Stimulated activated CD4-positive, alpha-beta T cell treated with anti-CD3 and anti-CD28 coated beads, Interleukin-2, amount 100 ng/mL, for 4 hours (primary cell): Measurements from ENCODE around the gene IARS2.
"Not testable (repeated sequence)": the region's sequence is repeated elsewhere in the genome, so short reads cannot be mapped to it uniquely, and the experiment has no call there.

Experiments used
- DNase-seq: peaks from one replicate; pipeline ENCODE4 v3.0.0-alpha.2; 2020; ENCODE audit warnings: low read depth

The IARS2 gene

DNA sequence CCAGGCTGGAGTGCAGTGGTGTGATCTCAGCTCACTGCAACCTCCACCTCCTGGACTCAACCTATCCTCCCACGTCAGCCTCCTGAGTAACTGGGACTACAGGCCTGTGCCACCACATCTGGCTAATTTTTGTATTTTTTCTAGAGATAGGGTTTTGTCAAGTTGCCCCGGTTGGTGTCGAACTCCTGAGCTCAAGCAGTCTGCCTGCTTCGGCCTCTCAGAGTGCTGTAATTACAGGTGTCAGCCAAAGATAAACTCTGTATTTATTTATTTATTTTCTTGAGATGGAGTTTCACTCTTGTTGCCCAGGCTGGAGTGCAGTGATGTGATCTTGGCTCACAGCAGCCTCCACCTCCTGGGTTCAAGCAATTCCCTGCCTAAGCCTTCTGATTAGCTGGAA is 18.7 kb downstream of the IARS2 start:
- not testable (repeated sequence) for DNase-seq

DNA sequence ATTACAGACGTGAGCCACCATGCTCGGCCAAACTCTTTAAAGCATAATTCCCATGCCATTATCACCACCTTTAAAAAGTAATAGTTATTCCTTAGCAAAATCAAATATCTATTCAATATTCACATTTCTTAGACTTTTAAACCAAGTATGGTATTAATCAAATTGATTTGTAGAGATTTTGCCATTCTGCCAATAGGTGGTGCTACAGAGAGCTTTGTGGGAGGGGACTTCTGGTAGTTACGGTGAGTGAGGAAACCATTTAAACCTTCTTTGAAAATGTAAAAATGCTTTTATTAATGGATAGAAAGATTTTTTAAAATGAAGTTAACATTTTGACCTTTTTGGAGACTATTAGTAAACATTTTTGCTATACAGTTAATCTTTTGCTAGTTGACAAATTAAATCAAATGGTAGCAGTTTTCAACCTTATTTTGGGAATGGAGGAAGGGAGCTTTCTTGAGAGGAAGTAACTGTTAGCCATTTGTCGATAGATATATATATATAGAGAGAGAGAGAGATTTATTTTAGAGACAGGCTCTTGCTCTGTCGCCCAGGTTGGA is 19.3 kb downstream of the IARS2 start:
- no peak for DNase-seq

DNA sequence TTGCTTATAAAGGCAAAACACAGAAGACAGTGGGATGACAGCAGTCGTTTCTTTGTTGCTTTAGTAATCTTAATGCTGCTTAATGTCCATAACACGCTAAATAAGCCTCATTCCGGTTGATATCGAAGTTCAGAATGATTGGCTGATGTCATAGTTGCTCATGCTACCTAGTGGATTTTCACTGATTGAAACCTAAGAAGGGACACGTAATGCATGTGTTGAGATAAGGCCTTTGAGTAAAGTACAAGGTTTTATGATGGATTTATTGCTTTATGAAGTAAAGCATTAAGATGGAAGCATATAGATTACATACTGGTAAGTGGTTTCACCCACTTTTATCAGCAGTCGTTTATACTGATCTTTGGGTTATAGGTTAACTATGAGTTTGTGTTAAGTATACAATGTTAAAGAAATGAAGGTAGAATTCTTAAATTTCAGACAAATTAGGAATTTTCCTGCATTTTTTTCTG is 25.1 kb downstream of the IARS2 start:
- no peak for DNase-seq

DNA sequence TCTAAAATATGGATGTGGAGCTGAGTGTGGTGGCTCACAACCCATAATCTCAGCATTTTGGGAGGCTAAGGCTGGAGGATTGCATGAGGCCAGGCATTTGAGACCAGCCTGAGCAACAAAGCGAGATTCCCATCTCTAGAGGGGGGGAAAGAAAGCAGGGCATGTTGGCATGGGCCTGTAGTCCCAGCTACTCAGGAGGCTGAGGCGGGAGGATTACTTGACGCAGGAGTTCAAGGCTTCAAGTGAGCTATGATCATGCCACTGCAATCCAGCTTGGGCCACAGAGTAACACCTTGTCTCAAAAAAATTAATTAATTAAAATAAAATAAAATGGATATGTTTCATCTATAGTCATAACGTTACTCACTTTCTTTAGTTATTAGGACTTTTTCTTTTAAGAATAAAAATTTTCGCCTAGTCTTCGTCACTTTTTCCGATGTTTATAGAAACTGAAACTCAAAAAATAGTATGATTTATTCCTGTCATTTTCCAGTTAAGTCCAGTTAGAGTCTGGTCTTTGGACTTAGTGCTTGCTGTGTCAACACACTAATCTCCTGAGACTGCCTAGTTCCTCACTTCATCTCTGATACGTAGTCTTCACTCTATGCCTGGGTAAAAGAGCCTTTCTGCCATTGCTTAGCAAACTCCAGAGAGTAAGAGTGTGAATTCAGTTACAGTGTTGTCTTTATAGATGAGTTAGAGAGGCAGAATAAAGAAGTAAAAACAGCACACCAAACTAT is 28.0 kb downstream of the IARS2 start:
- no peak for DNase-seq

DNA sequence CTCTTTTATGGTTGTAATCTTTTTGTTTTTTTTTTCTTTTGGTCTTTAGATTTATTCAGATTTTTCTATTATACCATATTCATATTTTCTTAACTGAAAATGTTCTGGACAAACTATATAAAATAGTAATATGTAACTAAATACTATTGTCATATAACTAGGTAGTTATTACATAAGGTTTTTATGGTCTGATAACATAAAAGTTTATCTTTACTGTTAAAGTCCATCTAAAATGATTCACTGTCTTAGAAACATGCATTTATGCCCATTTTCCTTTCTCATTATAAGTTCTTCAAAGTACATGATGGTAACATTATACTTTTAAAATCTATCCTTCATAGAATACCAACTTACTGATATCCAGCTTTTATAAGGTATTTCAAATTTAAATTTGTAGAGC is 29.1 kb downstream of the IARS2 start:
- DNase-seq, result no peak

DNA sequence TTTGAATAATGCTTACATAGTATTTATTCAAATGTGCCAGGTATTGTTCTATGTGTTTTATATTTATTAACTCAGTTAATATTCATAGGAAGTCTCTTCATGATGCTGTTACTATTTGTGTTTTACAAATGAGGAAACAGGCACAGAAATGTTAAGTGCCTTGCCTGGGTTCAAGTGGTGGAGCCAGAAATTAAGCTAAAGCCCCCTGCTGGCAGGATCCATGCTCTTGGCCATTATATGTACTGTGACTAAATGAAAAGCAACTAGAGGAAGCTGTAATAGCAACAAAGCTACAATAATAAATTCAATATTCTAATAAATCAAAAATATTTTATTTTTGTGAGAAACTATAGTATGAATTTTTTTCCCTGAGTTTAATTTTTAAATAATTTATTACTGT is 30.0 kb downstream of the IARS2 start:
- DNase-seq, result no peak

DNA sequence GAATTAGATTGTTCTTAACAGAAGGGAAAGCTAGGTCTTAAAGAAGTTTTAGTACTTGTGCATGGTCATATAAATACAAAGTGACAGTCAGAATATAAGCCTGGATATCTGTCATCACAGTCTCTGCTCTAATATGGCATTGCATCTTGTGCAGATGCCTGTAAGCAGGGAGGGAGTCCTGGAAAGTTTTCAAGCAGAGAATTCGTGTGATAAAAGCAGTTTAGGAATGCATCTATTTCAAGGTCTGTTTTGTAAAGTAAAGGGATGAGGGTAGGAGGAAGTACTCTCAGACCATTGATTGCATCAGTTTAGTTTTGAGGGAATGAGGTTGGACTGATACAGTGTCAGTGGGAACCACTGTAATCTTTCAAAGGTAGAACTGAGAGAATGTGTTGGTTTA is 30.6 kb downstream of the IARS2 start:
- DNase-seq, result no peak

DNA sequence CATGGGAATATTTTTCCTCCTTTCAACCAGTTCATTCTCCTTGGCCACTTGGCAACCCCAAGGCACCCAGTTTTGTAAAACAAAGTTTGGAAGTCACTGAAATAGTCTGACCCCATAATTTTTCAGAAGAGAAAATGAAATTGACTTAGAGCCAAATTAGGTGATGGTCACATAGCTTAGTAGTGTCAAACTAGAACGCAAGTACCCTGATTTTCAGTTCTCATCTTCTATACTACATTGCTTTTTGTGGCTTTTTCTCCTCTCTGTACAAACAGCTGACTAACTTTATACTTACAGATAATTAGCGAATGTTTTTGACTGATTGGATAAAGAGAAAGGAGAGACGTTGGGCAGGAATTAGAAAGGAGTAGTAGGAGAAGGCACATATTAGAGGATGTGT is 33.1 kb downstream of the IARS2 start:
- no peak for DNase-seq

DNA sequence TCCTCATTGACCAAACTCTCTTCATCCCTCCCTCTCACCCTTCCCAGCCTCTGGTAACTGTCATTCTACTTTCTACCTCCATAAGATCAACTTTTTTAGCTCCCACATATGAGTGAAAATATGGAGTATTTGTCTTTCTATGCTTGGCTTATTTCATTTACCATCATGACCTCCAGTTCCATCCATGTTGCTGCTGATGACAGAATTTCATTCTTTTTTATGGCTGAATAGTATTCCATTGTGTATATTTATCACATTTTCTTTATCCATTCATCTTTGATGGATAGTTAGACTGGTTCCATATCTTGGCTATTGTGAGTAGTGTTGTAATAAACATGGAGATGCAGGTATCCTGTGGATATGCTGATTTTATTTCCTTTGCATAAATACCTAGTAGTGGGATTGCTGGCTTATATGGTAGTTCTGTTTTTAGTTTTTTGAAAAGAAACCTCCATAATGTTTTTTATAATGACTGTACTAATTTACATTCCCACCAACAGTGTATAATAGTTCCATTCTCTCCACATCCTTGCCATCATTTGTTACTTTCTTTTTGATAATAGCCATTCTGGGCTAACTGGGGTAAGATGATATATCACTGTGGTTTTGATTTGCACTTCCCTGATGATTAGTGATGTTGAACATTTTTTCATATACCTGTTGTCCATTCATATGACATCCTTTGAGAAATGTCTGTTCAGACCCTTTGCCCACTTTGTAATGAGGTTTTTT is 35.7 kb downstream of the IARS2 start:
- DNase-seq, result no peak

DNA sequence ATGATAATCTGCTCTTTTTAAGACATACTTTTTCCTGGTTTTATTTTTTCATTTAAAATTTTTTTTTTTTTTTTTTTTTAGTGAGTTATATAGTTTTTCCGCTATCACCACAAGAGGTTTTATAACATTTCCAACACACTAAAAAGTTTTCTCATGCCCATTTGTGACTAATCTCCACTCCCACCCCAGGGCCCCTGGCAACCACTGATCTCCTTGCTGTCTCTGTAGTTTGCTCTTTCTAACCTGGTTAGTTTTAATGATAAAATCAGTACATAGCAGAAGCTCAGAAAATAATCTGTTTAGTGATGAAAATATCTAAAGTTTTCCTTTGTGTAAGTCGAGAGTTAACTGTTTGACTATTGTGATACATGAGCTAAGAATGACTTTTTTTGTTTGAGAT is 41.8 kb downstream of the IARS2 start:
- DNase-seq, result no peak

DNA sequence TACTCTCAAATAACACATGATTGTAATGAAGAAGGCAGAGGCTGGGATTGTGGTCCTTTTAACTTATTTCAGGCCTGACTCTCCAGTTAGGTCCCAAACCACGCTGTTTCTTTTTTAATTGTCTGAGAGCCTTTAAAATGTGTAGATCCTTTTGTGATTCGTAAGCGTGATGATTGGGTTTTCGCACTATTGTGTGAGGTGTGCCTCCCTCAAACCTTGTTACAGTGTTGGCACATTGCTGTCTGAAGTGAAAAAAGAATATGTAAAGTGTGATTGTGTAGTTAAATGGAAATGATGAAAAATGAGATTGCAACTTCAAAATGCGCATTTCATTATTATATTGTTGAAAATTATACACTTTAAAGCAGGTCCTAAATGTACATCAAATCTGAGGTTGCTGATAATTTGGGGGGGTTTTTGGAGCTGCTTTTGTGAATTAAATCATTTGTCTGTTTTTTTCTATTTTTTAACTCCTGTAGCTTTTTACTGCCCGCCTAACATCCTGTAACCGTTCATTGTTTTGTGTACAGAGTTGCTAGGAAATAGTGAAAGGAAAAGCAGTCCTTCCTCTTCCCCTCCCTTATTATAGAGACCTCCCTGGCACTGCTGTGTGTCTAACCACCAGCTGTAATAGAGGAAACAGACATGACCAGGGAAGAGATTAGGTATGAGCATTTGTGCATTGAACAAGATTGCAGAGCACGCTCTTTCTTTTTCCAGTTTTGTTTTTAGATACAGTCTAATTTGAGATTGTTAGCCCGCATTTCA is 43.3 kb downstream of the IARS2 start:
- no peak for DNase-seq

DNA sequence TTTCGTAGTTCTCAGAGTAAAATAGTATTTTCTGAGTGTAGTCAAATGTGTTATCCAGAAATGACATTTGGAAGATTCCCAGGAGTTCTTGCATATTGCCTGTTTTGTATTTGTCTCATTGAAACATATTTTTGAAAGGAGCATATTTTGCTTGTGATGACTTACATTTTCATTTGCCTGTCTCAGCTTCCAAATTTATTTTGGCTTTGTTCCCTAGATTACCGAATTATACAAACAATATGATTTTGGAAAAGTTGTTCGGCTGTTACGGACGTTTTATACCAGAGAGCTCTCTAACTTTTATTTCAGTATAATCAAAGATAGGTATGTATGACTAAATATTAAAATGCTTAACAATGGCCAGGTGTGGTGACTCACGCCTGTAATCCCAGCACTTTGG is 46.0 kb downstream of the IARS2 start:
- no peak for DNase-seq

DNA sequence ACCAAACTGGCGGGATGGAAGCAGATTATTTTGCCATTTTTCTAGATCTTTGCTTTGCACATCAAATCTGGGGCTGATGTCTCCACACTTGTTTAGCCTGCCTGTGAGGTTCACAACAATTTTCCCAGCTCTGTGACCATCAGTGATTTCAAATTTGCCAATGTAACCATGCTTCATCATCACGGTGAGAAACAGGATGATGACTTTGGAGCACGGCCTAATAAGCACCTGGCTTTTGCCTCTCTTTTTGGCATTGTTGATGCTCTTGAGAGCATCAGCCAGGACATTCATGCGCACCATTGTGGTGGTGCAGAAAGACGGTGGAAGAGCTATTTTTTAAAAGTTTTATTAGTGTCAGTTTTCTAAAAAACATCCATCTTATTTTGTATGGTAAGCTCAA is 50.1 kb downstream of the IARS2 start:
- no peak for DNase-seq

DNA sequence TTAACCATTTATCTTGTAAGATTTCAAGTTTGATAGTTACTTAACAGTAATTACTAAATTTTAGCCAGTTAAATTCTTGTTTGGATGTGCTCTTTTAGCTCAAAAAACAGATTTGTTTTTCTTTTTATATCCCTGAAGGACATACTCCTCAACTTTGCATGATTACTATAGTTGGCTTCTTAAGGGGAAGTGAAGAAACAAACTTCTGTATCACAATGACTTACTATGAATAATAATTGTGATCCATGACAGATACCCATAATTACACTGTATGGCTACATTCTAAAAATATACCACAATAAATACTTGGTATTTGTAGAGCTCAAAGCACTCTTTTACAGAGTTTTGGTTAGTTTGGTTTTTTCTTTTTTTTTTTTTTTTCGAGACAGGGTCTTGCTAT is 55.8 kb downstream of the IARS2 start:
- no peak for DNase-seq

DNA sequence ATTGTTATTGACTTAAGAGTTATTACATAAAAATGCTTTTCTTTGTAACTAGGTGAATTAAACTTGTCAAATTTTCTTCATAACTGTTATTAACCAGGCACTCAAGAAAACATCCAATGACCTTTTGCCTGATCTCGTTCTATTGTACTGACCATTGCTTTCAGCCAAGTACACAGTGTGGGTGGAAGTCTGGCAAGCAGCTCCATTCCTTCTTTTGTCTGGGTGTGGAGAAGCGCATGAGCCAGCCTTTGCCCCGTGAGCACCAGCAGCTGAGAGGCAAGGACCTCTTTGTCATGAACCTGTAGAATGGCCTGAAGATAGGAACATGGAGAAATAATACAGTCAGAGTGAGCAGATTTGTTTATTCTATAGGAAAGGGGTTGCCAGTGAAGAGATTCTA is 57.5 kb downstream of the IARS2 start:
- no peak for DNase-seq

DNA sequence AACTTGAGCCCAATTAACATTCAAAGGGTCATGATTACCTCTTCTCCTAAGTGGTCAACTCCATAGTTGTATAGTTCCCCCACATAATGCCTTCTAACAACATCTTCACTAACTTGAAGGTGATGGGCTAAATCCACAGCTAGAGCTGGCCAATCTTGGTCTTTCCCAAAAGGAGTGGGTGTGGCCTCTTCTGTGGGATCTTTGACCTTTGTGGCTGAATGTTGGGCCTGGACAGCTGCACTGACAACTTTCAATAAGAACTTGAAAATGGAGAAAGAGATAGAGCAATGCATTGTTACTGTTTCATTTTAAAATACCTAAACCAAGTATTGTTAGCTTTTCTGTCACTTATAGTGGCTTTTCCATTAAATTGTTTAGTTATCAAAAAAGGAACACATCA is 59.2 kb downstream of the IARS2 start:
- DNase-seq, result no peak

DNA sequence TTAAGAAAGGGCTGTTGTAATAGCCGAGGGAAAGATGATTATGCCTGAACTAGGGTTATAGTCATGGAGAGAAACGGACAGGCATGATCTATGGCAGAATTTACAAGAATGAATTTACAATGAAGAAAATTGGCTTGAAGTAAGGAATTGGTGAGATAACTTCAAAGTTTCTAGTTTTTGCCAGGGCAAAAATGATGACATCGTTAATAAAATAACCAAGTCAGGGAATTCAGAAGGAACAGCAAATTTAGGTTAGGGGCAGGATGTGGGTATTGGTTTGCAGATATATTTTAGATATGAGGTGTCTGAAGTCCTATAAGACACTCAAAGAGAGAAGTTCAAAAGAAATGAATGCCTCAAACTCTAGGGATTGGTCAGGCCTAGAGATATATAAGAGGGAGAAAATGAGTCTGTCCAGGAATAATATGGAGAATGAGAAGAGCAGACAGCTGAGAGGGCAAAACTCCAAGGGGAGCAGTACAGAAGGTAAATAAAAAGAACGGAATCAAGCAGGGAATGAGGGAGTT is 62.8 kb downstream of the IARS2 start:
- DNase-seq, result no peak

DNA sequence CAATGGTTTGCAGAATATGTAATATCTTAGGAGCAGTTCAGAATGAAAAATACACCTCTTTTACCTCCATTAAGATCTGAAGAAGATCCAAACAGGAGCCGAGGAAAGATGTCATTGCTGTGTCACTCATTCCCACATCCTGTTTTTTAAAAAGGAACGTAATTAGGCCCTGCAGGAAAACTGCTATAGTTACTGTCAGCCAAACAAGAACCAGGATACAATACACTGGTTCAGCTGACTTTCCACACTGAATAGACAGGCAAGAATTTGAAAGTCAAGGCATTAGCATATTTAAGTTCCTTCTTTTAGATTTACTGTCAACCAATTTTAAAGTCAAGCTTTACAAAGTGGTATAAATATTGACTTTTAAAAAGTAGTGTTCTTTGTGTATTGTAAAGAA is 63.8 kb downstream of the IARS2 start:
- no peak for DNase-seq

DNA sequence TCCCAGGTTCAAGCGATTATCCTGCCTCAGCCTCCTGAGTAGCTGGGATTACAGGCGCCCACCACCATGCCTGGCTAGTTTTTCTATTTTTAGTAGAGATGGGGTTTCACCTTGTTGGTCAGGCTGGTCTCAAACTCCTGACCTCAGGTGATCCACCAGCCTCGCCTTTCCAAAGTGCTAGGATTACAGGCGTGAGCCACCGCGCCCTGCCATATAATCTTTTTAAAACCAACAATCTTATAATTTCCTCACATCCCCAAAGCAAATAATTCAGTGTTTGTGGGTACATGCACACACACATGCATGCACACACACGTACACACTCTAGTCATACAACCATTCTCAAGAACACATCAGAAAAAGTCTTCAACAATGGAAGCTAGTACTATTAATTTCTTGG is 64.6 kb downstream of the IARS2 start:
- DNase-seq, result not testable (repeated sequence)

DNA sequence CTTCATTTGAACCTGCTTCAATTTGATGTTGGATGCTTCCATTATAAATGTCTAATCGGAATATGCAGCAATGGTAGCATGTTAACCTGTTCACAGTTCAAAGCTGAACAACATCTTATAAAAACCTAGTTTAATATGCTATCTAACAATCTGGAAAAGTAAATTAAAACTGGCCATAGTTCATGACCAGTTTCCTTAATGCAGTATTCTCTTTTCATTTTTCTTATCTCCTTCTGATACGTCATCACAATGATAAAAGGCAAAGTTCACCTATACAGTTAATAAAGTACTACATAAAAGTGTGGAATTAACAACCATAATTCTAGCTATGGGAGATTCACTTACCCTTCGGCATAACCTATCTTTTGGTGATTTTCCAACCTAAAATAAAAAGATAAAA is 65.1 kb downstream of the IARS2 start:
- no peak for DNase-seq

DNA sequence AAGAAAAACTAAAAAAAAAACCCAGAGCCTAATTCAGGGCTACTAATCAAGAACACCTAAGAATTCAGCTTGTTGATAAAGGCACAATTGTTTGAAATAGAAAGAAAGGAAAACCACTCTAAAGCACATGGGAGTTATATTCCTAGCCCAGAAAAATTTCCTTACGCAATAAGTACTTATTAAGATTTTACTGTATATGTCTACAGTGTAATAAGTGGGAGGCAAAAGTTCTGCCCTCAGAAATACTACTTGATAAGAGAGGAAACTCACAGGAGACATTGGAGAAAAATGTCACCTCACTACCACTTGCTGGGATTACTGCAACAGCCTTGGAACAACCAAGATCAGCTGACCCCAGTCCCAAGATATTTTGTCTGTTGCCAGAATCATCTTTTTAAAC is 66.1 kb downstream of the IARS2 start:
- no peak for DNase-seq

DNA sequence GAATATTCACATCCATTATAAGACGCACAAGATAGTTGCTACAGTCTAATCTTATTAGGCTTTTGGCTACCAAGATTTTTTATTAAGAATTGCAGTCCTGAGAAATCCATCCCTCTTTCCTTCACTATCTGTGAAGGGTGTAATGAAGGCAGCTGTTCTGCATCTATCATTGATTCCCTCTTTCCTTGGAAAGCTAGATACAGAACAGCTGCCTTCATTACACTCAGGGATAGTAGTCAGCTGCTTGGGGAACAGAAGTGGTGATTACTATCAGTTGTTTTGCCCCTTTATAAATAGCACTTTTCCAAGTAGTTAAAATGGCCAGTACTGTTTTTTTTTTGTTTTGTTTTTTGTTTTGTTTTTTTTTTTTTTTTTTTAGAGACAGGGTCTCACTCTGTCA is 70.2 kb downstream of the IARS2 start:
- DNase-seq, result no peak
